ENCODE measurements around the gene MRPL53.

- no peak for TF ChIP-seq SP1 (IDR thresholded peaks at IDR 0.05)
- TF ChIP-seq ZNF384 (IDR thresholded peaks at IDR 0.05) = no peak
- TF ChIP-seq BHLHE40 (IDR thresholded peaks at IDR 0.05; ENCODE audit: borderline replicate concordance) = no peak
- TF ChIP-seq LEF1 (IDR thresholded peaks at IDR 0.05; ENCODE audit: borderline replicate concordance) = no peak
- TF ChIP-seq FOXM1 (IDR thresholded peaks at IDR 0.05; ENCODE audit: borderline replicate concordance) = no peak
- no peak for TF ChIP-seq ELF4 (IDR thresholded peaks at IDR 0.05)
Measured at GRCh38 chr2:74507926-74508520, 35.5 kb upstream of the MRPL53 start.
